ENCODE data around the gene RXRA. TPM values are rescaled to one million over a fixed set of nuclear protein-coding genes. Genes with fewer than 3 reads are reported as not detected.

RXRA gene
- total RNA-seq, 1 donor from 2014 or later = 85.7 TPM

DNA sequence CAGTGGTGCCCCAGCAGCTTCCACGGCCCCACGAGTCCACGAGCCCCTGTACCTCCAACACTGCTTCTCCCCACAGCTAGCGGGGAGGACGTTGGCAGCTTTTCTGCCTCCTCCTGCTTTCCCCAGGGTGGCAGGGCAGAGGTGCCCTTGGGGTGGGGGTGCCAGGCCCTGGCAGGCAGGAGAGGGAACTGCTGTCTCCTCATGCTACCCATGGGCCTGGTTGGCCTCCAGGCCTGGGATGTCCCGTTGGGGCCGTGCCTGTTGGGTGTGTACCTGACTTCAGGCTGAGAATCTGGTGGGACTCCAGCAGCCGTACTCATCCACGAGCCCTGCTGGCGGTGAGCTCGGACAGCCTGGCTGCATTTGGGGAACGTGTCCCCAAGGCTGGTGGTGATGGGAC lies 27.3 kb downstream of the RXRA start:
- DNase-seq (no peak), ATAC-seq (no peak)
- Histone ChIP-seq H3K4me1 (peaks cover 97% of the 10 kb centered on the region), H3K36me3 (no peaks in the 10 kb centered on the region), H3K9me3 (no peaks in the 10 kb centered on the region), H3K27me3 (ENCODE audit: low read depth) (no peaks in the 10 kb centered on the region), H3K4me3 (no peak overlapping the region), H3K27ac (no peak overlapping the region)
- TF ChIP-seq, protein P1, sequence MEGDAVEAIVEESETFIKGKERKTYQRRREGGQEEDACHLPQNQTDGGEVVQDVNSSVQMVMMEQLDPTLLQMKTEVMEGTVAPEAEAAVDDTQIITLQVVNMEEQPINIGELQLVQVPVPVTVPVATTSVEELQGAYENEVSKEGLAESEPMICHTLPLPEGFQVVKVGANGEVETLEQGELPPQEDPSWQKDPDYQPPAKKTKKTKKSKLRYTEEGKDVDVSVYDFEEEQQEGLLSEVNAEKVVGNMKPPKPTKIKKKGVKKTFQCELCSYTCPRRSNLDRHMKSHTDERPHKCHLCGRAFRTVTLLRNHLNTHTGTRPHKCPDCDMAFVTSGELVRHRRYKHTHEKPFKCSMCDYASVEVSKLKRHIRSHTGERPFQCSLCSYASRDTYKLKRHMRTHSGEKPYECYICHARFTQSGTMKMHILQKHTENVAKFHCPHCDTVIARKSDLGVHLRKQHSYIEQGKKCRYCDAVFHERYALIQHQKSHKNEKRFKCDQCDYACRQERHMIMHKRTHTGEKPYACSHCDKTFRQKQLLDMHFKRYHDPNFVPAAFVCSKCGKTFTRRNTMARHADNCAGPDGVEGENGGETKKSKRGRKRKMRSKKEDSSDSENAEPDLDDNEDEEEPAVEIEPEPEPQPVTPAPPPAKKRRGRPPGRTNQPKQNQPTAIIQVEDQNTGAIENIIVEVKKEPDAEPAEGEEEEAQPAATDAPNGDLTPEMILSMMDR (IDR thresholded peaks at IDR 0.05) = no peak
- intact Hi-C loops (cut with DNase I) = no loop called here

DNA sequence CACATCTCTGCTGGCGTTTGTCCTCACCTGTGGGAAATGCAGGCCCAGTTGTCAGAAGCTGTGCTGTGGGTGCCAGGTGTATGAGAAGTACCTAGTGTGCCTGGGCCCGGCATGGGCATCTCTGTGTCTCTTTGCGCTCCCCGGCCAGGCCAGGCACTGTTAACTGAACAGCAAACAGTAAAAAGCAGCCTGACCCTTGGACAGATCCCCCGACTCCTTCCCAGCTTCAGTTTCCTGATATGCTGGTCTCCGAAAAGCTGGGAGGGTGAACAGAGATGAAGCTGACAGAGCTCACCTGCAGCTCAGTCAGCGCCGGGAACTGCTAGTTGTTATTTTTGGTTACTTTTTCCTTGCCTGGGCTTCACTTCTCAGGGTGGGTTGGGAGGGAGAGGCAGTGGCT lies 28.9 kb downstream of the RXRA start:
- Histone ChIP-seq H3K36me3 (no peaks in the 10 kb centered on the region), H3K9me3 (no peaks in the 10 kb centered on the region), H3K4me3 (no peak overlapping the region), H3K4me1 (peaks cover 98% of the 10 kb centered on the region), H3K27me3 (ENCODE audit: low read depth) (no peaks in the 10 kb centered on the region), H3K27ac (peak overlapping the region; percentile 56)
- TF ChIP-seq, protein P1 (IDR thresholded peaks at IDR 0.05) = no peak
- ATAC-seq (no peak), DNase-seq (no peak)
- intact Hi-C loops (cut with DNase I) = no loop called here

DNA sequence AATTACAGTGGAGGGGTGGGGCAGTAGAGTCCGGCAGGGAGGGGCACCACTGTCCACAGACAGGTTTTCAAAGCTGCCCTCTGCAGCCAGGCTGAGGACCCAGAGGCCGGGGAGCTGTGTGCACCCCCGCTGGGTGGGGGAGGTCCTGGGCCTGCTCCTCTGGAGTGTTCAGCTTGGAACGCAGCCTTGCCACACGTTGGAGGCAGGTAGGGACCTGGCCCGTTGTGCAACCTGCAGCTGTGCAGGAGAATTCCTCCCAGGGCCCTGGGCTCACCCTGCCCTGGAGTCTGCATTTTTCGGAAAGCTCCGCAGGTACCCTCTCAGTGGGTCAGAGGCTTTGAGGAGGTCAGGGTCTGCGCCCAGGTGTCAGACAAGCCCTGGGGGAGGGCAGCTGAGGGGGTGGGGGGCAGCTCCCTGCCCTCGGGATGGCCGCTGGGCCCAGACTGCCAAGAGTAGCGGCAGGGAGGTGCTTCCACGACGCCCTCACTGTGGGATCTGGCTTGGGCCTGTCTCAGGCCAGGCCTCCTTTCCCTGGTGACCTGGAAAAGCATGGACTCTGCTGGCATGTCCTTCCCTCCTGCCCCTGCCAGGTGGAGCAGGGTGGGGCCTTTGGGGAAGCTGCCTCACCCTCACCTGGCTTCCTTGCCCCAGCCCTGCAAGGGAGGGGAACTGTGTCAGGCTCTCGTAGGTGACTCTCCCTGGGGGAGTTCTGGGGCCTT lies 29.5 kb downstream of the RXRA start:
- DNase-seq (peak; percentile 85), ATAC-seq (peak; percentile 49 to 65)
- intact Hi-C loops (cut with DNase I) = no loop called here
- peaks cover 98% of the 10 kb centered on the region for H3K4me1 ChIP-seq
- no peak overlapping the region for H3K4me3 ChIP-seq
- no peaks in the 10 kb centered on the region for H3K36me3 ChIP-seq
- TF ChIP-seq, protein P1 (IDR thresholded peaks at IDR 0.05) = no peak
- H3K27ac ChIP-seq = peak overlapping the region; percentile 56
- no peaks in the 10 kb centered on the region for H3K27me3 ChIP-seq (ENCODE audit: low read depth)
- H3K9me3 ChIP-seq = no peaks in the 10 kb centered on the region

DNA sequence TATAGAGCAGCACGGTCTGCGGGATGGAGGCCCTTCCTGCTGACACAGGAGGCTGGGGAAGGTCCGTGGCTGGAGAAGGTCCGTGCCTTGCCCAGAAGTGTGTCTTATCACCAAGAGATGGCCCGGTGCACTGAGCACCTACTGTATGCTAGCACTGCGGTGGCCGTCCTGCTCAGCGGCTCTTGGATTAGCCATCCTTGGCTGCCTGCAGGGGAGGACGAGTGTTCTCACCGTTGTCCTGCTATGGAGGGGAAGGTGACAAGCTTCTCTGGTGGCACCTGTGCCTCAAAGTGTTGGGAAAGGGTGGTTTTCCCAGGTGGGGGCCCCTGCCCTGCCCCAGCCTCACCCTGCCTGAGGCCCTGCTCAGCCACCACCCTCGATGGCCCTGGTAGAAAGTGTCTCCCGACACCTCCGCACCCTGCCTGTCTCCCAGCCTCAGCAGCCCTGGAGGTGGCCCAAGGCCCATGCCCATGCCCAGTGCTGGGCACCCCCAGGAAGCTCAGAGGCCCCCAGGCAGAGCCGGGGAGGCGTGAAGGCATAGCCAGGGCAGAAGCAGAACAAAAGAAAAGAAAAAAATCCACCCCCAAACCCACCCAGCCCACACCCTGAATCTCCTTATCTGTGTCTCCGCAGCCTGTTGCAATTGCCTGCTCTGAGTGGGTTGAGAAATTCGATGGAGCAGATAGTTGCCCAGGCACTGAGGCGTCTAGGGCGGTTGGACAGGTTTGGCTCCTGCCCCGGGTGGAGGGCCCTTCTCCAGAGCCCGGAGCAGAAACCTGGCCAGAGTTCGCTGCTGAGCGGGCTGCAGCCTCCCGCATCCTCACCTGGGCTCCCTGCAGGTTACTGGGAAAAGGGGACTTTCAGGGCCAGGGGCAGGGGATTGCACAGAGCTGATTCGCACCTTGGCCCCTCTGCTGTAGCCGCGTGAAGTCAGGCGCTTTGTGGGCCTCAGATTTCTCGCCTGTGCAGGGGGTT lies 30.5 kb downstream of the RXRA start:
- H3K27me3 ChIP-seq (ENCODE audit: low read depth) = no peaks in the 10 kb centered on the region
- DNase-seq (peak; percentile 84), ATAC-seq (peak; percentile 75 to 84)
- H3K9me3 ChIP-seq = no peaks in the 10 kb centered on the region
- H3K4me3 ChIP-seq = no peak overlapping the region
- intact Hi-C loops (cut with DNase I) = no loop called here
- peaks cover 93% of the 10 kb centered on the region for H3K4me1 ChIP-seq
- no peaks in the 10 kb centered on the region for H3K36me3 ChIP-seq
- peak overlapping the region; percentile 56 for H3K27ac ChIP-seq
- TF ChIP-seq, protein P1 (IDR thresholded peaks at IDR 0.05) = no peak

DNA sequence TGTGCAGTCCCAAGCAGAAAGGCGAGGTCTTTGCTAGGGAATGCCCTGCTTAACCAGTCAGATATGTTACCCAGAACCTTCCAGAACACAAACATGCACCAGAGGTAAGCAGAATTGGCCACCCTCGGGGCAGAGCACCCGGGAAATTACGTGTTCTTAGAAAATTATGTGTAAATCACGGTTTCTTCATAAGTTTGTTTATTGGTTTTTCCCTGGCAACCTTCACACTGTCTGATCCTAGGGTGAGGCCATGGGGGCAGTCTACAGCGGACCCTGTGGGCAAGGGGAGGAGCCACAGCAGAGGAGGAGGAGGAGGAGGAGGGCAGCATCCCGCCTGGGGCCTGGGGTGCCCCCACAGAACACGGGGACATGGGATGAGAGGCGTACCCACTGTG lies 31.4 kb downstream of the RXRA start:
- Histone ChIP-seq H3K4me1 (peaks cover 86% of the 10 kb centered on the region), H3K27ac (no peak overlapping the region), H3K4me3 (no peak overlapping the region), H3K9me3 (no peaks in the 10 kb centered on the region), H3K36me3 (no peaks in the 10 kb centered on the region), H3K27me3 (ENCODE audit: low read depth) (no peaks in the 10 kb centered on the region)
- TF ChIP-seq, protein P1 (IDR thresholded peaks at IDR 0.05) = no peak
- intact Hi-C loops (cut with DNase I) = no loop called here
- ATAC-seq (peak; percentile 1 to 15), DNase-seq (no peak)

Measured in lower lobe of right lung (tissue), 2 donors.